GM19438 (cell line): Measurements from ENCODE around the gene CANX.
"Not testable (repeated sequence)": the region's sequence is repeated elsewhere in the genome, so short reads cannot be mapped to it uniquely, and the experiment has no call there.

Source experiments
- ATAC-seq: cut with Tn5 transposase; IDR thresholded peaks from one replicate; pipeline ENCODE4 v1.9.1; 2021; ENCODE audit warnings: low read depth; ENCODE audit not compliant: unreplicated experiment

The CANX gene

GRCh38 chr5:179697993-179698934 is 503 bp upstream of the CANX start:
- ATAC-seq, result peak; percentile 91

DNA sequence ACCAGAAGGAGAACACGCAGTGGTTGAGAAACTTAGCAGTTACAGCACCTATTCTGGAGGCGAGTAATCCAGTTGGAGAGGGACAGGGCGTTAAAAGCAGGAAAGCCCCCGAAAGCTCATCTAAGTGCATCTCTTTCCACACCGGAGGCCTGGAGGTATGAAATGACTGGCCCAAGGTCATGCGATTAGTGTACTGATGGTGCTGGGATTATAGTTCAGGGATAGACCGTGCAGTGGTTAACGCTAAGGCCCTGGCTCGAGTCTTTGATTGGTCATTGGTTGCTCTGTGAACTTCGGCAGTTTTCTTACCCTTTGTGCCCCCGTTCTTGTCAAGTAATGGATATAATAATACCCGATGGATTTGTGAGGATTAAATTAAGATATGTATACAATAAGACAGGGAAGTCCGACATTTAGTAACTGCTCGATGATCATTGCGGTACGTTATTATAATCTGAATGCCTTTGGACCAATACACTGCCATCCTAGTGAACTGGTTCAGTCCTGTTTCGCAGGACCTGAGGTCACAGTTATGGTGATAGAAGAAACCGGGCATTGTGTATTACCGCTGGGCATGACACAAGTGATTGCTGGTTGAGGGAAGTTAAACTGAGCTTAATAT is 960 bp downstream of the CANX start:
- no peak for ATAC-seq

- ATAC-seq, result no peak
Measured at GRCh38 chr5:179700401-179700918, 1.7 kb downstream of the CANX start.

GRCh38 chr5:179716286-179716685 is 17.5 kb downstream of the CANX start:
- ATAC-seq, result no peak

DNA sequence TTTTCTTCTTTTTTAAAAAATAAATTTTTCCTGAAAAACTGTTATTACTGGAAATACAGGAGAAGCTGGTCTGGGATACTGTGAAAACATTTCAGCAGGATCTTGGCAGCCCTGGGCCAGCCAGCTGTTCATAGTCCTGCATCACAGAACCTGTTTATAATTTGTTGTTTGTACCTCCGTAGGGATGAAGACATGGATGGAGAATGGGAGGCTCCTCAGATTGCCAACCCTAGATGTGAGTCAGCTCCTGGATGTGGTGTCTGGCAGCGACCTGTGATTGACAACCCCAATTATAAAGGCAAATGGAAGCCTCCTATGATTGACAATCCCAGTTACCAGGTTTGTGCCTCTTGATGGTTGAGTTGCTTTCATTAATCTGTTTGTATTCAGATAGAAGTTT is 21.5 kb downstream of the CANX start:
- ATAC-seq, result no peak

DNA sequence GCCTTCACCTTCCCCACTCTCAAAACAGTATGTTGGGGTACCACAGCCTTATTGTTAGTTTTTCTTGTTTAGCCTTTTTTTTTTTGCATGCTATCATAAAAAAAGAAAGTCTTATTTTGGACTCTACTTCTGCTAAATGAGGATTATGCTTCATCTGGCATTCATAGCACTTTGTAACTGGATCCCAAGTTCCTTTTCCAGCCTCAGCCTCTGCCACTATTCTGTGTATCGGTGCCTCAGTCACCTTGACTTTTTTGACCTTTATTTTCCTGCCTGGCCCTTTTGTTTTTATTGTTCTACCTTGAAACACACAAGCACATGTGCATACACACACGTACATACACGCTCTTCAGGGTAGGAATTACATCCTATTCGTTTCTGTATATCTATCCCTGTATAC is 25.4 kb downstream of the CANX start:
- no peak for ATAC-seq

- ATAC-seq, result no peak
Measured at GRCh38 chr5:179727106-179727505, 28.3 kb downstream of the CANX start.

GRCh38 chr5:179729303-179729702 is 30.5 kb downstream of the CANX start:
- no peak for ATAC-seq

- ATAC-seq, result no peak
Measured at GRCh38 chr5:179729727-179730126, 31.0 kb downstream of the CANX start.

DNA sequence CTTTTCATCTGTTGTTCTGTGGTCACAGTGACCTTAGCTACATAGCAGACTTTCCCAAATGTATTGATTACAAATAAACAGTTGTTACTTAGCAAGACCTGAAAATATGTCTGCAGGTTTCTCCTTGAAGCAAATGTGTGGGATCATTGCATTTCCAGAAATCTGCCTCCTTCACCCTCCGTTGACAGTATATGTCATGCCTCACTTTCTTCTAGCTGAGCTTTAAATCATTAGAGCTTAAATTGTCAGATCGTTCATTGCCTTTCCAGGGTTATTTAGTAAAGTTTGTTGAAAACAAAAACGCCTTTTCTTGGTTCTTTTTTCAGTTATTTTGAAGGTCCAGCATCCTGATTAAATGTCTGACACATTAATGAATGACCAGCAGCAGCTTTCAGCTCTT is 31.6 kb downstream of the CANX start:
- ATAC-seq, result no peak

DNA sequence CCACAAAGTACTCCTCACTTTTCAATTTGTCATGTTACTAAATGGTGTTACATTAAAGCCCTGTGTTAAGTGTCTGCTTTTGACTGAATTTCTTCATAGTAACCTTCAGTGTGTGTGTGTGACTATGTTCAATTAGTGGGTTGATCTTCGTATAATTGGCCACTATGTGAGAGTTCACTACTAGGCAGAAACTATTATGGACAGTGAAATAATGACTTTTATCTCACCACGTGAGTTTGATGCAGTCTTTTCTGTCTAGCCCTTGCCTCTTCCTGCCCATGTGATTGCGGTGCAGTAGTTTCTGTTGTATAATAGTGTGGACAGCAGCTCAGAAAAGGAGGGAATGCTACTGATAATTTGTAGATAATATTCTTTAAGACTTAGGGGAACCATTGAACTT is 32.1 kb downstream of the CANX start:
- no peak for ATAC-seq

GRCh38 chr5:179731791-179732411 is 33.1 kb downstream of the CANX start:
- peak; percentile 22 for ATAC-seq

- ATAC-seq, result peak; percentile 93
Measured at GRCh38 chr5:179732412-179732917, 33.7 kb downstream of the CANX start, which contains the start of gene MAML1. MAML1 (plus strand) TSS chr5:179732822; CDS start chr5:179733113, 291 bp downstream.

GRCh38 chr5:179732918-179733771 is 34.4 kb downstream of the CANX start:
- peak; percentile 28 for ATAC-seq

DNA sequence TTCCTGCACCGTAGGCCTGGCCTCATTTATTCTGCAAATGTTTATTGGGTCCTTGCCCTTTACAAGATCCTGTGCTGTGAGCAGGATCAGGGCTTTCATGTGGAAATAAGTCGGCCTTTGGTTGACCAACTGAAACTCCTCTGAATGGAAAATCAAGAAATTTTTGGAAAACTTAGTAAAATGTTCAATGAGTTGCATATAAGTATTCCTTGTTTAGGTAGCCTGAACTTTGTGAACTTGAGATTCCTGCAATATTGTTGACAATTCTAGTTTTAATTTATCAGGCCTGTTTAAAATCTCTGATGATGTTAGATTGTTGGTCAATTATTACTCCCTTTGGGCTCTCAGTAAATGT is 35.0 kb downstream of the CANX start:
- no peak for ATAC-seq

GRCh38 chr5:179734536-179735164 is 35.9 kb downstream of the CANX start:
- ATAC-seq, result no peak

- ATAC-seq, result no peak
Measured at GRCh38 chr5:179738742-179739141, 40.0 kb downstream of the CANX start.

DNA sequence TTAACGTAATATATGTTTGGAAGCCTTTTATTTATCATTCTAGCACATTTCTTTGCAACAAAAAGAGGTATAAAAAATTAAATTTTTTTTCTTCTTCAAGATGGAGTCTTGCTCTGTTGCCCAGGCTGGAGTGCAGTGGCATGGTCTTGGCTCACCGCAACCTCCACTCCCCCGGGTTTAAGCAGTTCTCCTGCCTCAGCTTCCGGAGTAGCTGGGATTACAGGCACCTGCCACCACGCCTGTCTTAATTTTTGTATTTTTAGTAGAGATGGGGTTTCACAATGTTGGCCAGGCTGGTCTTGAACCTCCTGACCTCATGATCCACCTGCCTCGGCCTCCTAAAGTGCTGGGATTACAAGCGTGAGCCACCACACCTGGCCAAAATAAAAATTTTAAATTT is 45.3 kb downstream of the CANX start:
- not testable (repeated sequence) for ATAC-seq

DNA sequence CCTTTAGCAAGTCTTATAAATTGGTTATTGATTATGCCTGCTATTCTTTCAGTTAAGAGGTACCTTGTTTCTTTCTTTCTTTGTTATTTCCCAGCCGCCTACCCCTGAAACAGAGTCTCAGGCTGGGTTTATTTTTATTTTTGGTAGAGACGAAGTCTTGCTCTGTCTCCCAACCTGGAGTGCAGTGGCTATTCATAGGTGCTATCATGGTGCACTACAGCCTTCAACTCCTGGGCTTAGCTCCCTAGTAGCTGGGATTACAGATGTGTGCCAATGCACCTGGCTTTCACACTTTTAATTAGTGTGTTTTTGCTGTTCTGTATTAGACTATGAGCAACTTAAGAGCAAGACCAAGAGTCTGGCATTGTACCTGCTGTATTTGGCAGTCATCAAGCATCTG is 48.1 kb downstream of the CANX start:
- no peak for ATAC-seq

DNA sequence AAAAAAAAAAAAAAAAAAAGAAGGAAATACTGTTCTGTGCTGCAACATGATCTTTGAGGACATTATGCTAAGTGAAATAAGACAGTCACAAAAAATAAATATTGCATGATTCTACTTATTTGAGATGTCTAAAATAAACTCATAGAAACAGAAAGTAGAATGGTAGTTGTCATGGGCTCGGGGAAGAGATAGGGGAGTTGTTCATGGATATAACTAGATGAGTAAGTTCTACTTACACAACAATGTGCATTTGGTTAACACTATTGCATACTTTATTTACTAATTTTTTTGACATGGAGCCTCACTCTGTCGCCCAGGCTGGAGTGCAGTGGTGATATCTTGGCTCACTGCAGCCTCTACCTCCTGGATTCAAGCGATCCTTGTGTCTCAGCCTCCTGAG is 49.0 kb downstream of the CANX start:
- ATAC-seq, result no peak
